ENCODE data around the gene FERMT1. TPM values are rescaled to one million over a fixed set of nuclear protein-coding genes. Genes with fewer than 3 reads are reported as not detected.

FERMT1 gene
- total RNA-seq, 1 experiment from 2014 or later = 43.1 TPM

DNA sequence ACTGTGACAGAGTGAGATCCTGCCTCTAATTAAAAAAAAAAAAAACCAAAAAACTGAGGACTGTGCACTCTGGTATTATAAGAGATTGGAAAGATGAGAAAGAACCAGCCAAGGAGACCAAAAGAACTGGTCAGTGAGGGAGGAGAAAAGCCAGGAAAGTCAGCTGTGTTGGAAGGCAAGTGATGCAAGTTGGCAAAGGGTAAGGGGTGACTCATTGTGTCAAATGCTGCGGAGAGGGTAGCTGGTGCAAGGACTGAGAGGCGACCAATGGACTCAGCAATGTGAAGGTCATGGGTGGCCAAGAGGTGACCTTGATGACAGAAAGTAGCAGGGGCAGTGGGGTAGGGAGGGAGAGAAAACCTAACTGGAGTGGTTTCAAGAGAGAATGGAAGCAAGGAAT, 41.6 kb downstream of the FERMT1 start:
- intact Hi-C loops (cut with micrococcal nuclease) = no loop called here
- H3K27ac Mint-ChIP-seq (ENCODE audit: low read depth, unreplicated experiment) = no peak overlapping the region
- no peak overlapping the region for H3K4me3 Mint-ChIP-seq (ENCODE audit: unreplicated experiment)
- H3K27me3 Mint-ChIP-seq (ENCODE audit: insufficient read depth, unreplicated experiment) = no peaks in the 10 kb centered on the region
- POLR2A ChIA-PET = interaction anchor here (0.5 to 2.0 kb wide), 5 partner anchors 19 to 1295 kb away, joined by 3 to 7 read pairs (median 4); partner anchors contain the start of gene FERMT1
- H3K36me3 Mint-ChIP-seq (ENCODE audit: insufficient read depth, unreplicated experiment) = peaks cover 82% of the 10 kb centered on the region
- no peak for TF ChIP-seq CTCF (IDR thresholded peaks at IDR 0.05; ENCODE audit: unreplicated experiment)
- H3K9me3 Mint-ChIP-seq (ENCODE audit: unreplicated experiment) = no peaks in the 10 kb centered on the region
- DNase-seq (ENCODE audit: unreplicated experiment) = peak; percentile 74
- BruUV-seq (replicated peaks) = no TSS peak
- CTCF ChIA-PET = interaction anchor here (0.7 to 1.0 kb wide), 4 partner anchors 50 to 597 kb away, joined by 4 to 5 read pairs (median 4); no protein-coding TSS in a partner anchor
- peaks cover 16% of the 10 kb centered on the region for H3K4me1 Mint-ChIP-seq (ENCODE audit: insufficient read depth, unreplicated experiment)

DNA sequence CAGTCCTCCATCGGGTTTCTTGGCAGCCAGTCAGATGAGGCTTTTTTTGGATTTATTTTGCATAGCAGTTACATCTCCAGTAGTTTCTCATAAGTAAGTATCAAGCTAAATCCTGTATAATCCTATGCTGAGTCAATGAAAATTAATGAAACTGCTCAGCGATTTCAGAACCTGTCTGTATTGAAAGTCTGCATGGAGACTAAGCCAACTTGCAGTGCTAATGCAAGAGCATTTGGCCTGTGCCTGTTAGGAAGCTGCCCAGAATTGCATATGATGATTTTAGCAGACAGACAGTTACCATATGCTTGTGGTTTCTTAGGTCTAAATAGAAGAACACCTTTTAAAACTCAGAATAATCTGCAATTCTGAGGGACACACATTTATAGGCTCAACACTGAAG, 43.8 kb downstream of the FERMT1 start:
- no peaks in the 10 kb centered on the region for H3K9me3 Mint-ChIP-seq (ENCODE audit: unreplicated experiment)
- CTCF ChIA-PET = interaction anchor here (0.6 to 2.7 kb wide), 14 partner anchors 8 to 1359 kb away, joined by 3 to 15 read pairs (median 6); no protein-coding TSS in a partner anchor

GRCh38 chr20:6075428-6076219, 47.2 kb downstream of the FERMT1 start:
- TSS peak; percentile 32 for BruUV-seq (replicated peaks)
- H3K27ac Mint-ChIP-seq (ENCODE audit: low read depth, unreplicated experiment) = no peak overlapping the region
- no peak overlapping the region for H3K4me3 Mint-ChIP-seq (ENCODE audit: unreplicated experiment)
- H3K4me1 Mint-ChIP-seq (ENCODE audit: insufficient read depth, unreplicated experiment) = peaks cover 3% of the 10 kb centered on the region
- ChIA-PET POLR2A (interaction anchor here (1.0 to 1.1 kb wide), 2 partner anchors 42 to 67 kb away, joined by 3 read pairs; no protein-coding TSS in a partner anchor), CTCF (interaction anchor here (0.6 to 3.7 kb wide), 13 partner anchors 9 to 1099 kb away, joined by 3 to 14 read pairs (median 5); no protein-coding TSS in a partner anchor)
- intact Hi-C loops (cut with micrococcal nuclease) = loop anchor here (2.0 to 5.0 kb wide), 2 partner anchors 125 to 268 kb away; partner anchors contain the start of genes MCM8 and TRMT6
- no peak for TF ChIP-seq CTCF (IDR thresholded peaks at IDR 0.05; ENCODE audit: unreplicated experiment)
- H3K27me3 Mint-ChIP-seq (ENCODE audit: insufficient read depth, unreplicated experiment) = no peaks in the 10 kb centered on the region
- peaks cover 77% of the 10 kb centered on the region for H3K36me3 Mint-ChIP-seq (ENCODE audit: insufficient read depth, unreplicated experiment)
- DNase-seq (ENCODE audit: unreplicated experiment) = no peak
- H3K9me3 Mint-ChIP-seq (ENCODE audit: unreplicated experiment) = no peaks in the 10 kb centered on the region

More for the DNA sequence above, 43.8 kb downstream of the FERMT1 start:
- POLR2A ChIA-PET = interaction anchor here (0.7 to 0.9 kb wide), 3 partner anchors 22 to 50 kb away, joined by 3 read pairs; no protein-coding TSS in a partner anchor
- BruUV-seq (replicated peaks) = no TSS peak
- H3K36me3 Mint-ChIP-seq (ENCODE audit: insufficient read depth, unreplicated experiment) = peaks cover 82% of the 10 kb centered on the region
- no peak overlapping the region for H3K4me3 Mint-ChIP-seq (ENCODE audit: unreplicated experiment)
- intact Hi-C loops (cut with micrococcal nuclease) = loop anchor here (5.0 kb wide), 1 partner anchor 272 kb away; no protein-coding TSS in a partner anchor
- H3K4me1 Mint-ChIP-seq (ENCODE audit: insufficient read depth, unreplicated experiment) = peaks cover 16% of the 10 kb centered on the region
- H3K27me3 Mint-ChIP-seq (ENCODE audit: insufficient read depth, unreplicated experiment) = no peaks in the 10 kb centered on the region
- H3K27ac Mint-ChIP-seq (ENCODE audit: low read depth, unreplicated experiment) = no peak overlapping the region
- no peak for TF ChIP-seq CTCF (IDR thresholded peaks at IDR 0.05; ENCODE audit: unreplicated experiment)
- DNase-seq (ENCODE audit: unreplicated experiment) = no peak

- CTCF ChIA-PET = interaction anchor here (0.7 to 3.7 kb wide), 9 partner anchors 8 to 1100 kb away, joined by 3 to 14 read pairs (median 6); no protein-coding TSS in a partner anchor
- intact Hi-C loops (cut with micrococcal nuclease) = loop anchor here (5.0 kb wide), 1 partner anchor 267 kb away; no protein-coding TSS in a partner anchor
- DNase-seq (ENCODE audit: unreplicated experiment) = no peak
- H3K4me3 Mint-ChIP-seq (ENCODE audit: unreplicated experiment) = no peak overlapping the region
- BruUV-seq (replicated peaks) = no TSS peak
- H3K27ac Mint-ChIP-seq (ENCODE audit: low read depth, unreplicated experiment) = no peak overlapping the region
- POLR2A ChIA-PET = interaction anchor here (1.0 to 1.1 kb wide), 2 partner anchors 20 to 66 kb away, joined by 3 to 4 read pairs; partner anchors contain the start of gene LRRN4
- no peaks in the 10 kb centered on the region for H3K4me1 Mint-ChIP-seq (ENCODE audit: insufficient read depth, unreplicated experiment)
- TF ChIP-seq CTCF (IDR thresholded peaks at IDR 0.05; ENCODE audit: unreplicated experiment) = no peak
- no peaks in the 10 kb centered on the region for H3K27me3 Mint-ChIP-seq (ENCODE audit: insufficient read depth, unreplicated experiment)
- H3K36me3 Mint-ChIP-seq (ENCODE audit: insufficient read depth, unreplicated experiment) = peaks cover 72% of the 10 kb centered on the region
- H3K9me3 Mint-ChIP-seq (ENCODE audit: unreplicated experiment) = no peaks in the 10 kb centered on the region
These were observed 48.0 kb downstream of the FERMT1 start for GRCh38 chr20:6074784-6075183.
